Medulla oblongata (tissue), 1 donor: ENCODE data around the gene NR3C2.
A peak's percentile ranks its signal among the peaks of the same experiment; 100 is the strongest.

Experiments
- DNase-seq: peaks from one replicate; pipeline ENCODE4 v3.0.0-alpha.2; 2015; ENCODE audit errors: extremely low spot score

The NR3C2 gene

DNA sequence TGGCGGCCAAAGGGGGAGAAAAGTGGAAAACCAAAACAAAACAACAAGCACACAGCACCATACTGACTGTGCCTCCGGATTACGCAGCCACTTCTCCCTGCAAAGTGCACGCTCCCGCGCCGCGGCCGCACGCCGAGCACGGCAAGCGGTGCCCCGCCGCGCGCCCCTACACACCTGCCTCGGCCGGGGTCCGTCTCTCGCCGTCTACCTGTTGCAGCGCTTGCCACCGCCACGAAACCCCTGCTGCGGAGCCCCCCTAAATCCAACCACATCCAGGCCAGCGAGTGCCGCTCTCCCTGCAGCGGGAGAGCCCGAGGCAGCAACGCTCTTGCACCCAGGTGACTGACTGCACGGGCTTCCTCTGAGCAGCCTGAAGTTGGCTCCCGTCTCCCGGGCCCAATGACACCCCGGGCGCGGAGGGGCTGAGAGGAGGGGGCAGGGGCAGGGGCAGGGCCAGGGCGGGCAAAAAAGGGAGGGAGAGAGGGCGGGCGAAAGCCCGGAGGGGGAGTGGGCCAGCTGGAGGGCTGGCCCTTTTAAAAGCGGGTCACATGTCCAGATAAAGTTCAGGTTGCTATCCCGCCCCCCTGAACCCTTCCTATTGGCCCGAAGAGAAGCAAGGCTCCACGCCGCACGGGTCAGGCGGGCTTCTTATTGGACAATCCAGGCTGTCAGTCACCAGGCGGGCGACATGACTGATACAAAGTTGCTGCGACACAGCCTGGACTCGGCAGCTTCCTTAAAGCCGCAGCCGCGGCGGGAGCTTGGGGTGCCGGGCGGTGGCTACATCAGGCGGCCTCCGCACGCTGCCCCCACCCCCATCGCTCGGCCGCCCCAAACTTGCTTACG lies at the start of gene NR3C2:
Gene NR3C2, minus strand, starts transcription at position 429 of the 846 bp plus-strand sequence.
- peak; percentile 100 for DNase-seq

DNA sequence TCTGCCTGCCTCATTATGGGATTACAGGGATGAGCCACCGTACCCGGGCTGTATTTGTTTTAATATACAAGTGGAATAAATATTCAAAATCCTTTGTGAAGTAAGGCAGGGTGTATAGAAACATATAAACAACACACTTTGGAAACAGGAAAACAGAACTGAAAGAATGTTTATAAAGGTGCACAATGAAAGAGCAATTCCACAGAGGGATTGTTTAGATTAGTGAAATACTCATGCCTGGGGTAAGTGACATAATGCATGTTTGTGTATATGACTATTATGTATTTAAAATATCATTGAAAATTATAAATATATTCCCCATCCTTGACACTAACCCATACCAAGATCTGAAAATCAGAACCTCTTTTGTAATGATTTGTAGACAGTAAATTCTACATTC lies 45.0 kb upstream of the NR3C2 start:
- DNase-seq, result no peak

DNA sequence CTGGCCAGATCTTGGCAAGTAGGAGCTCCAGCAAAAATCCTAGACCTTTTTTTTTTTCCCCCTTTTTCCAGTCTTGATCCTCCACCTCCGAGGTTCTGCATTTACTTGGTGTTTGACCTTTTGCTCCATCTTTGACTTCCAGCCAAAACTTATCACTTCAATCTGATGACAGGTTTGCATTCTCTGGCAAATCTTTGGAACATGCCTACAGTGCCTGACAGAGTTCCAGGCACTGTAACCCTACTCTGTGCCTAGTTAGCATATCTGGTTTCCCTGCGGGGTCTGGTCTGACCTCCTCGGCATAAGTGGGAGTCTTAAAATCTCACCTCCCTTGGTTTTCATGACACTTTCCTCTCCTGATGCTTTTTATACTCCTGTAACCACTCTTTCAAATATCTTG lies 39.4 kb upstream of the NR3C2 start:
- DNase-seq, result no peak

DNA sequence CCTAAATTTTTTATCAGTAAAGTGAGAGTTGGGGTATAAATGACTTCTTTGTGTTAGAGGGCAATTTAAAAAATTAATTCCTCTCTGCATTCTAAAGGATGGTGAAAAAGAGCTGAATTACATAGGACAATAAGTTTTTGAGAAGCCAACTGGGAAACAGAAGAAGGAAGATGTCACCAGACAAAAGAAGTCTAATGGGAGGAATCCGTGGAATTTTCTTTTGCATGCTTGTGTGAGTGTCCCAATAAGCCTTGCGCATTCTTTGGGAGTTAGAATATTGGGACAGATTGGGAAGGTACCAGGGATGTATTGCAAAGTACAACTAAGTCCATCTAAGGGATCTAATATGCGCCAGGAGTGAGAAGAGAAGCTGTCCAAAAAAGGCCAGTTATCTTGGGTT lies 35.1 kb upstream of the NR3C2 start:
- DNase-seq, result no peak

DNA sequence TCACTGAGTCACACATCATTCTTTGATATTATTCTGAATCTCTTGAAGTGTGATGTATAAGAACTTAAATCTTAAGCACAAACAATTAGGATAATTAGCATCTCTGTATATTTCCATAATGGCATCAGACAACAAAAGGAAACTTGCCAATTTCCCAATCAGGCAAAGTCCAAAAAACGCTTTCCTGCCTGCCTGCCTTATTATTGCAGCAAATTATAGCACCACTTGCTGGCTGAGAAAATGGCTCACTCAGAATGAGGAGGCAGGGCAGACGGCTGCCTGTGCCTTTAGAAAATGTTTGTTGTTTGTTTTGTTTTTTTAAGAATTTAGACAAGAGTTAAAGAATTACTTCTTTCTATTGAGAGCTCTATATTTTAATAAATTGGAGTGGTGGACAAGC lies 27.7 kb upstream of the NR3C2 start:
- DNase-seq, result no peak

DNA sequence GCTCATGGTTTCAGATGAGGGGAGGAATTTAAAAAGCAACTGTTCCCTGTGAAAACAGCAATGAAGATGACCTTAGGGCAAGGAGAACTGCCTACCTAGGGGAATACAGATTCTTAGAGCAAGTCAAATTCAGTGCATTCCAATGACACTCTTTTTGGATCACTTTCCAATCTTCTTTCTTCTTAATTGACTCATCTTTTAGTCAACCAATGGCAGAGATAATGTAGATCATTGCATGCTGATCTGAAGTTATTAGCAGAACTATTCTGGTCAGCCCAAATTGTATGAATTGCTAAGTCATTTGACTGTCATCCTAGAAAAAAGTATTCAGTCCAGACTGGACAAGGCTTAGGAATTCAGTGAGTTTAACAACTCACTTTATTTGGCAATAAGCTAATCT lies 12.6 kb upstream of the NR3C2 start:
- DNase-seq, result no peak

DNA sequence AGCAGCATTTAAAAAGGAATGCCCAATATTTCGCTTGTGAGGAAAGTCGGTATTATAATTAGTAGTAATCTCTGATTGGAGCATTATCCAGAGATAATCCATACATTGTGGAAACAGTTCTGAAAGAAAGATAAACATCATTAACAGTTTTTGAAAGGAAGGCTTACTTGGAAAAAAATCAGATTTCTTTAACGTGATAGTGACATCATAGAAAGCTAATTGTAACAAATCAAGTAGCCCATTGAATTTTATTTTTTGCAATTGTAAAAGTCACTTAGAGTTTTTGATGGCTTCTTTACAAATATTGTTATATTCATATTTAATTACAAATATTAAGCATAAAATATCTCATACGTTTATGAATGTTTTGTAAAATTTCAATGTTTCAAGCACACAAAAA lies 11.6 kb upstream of the NR3C2 start:
- no peak for DNase-seq

DNA sequence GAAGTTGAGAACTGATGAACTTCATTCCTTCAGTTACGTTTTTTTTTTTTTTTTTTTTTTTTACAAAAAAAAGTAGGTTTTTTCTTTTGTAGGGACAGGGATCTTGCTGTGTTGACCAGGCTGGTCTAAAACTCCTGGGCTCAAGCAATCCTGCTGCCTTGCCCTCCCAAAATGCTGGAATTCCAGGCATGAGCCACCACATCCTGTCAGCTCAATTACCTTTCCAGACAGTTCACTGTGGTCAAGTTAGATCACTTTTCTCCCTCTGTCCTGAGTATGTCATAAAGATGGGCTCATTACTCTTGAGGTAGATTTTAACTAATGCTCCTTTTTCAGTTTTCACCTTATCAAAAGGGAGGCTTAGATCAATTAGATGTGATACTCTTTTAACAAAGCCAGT lies 10.8 kb upstream of the NR3C2 start:
- no peak for DNase-seq

DNA sequence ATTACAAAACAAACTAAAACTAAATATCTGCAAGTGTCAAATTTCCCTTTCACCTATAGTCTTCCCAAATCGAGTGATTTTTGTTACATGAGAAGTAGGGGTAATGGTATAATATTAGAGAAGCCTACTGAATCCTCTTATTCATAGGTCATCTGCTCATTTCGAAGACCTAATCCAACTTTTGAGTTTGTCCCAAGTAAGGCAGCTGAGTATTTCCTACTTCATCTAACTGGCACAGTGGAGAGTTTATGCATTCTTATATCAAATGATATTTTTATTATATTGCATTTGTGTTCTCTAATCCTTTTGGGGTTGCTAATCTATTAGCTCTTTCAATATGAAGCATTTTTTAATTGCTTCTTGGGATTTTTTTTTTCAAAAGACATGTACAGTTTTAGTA lies 7.7 kb upstream of the NR3C2 start:
- DNase-seq, result no peak

DNA sequence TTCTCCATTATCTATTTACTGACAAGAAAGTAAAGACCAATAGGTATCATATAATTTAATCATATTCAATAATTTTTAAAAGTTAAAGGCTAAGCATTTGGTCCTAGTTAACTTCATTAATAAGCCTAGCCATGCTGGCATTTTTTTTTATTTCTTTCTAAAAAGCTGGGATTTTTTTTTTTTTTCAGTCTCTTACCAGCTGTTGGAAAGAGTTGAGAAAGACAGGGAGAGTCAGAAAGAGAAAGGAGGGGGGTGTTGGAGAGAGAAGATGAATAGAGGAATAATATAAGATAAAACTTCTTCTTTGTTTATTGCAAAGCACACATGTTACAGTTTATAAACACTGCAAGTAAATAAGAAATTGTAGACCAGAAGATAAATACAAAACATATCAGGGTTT lies 5.9 kb upstream of the NR3C2 start:
- no peak for DNase-seq

DNA sequence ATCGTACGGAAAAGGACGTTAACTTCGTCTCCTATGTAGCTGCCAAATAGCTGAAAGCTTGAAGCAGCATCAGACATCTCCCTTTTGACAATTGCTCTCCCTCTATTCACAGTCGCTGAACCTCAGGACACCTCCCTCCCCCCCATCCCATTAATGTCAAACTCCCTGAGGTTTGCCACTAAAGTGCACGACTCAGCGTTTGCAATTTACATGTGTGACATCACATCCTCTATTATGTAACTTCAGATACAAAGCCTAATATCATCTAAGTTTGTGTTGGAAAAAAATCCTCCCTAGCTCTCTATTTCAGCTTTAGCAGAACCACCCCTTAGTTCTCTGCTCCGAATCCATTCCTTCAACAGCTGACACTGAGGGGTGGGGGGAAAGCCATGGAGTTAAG lies 5.5 kb upstream of the NR3C2 start:
- DNase-seq, result peak; percentile 44

DNA sequence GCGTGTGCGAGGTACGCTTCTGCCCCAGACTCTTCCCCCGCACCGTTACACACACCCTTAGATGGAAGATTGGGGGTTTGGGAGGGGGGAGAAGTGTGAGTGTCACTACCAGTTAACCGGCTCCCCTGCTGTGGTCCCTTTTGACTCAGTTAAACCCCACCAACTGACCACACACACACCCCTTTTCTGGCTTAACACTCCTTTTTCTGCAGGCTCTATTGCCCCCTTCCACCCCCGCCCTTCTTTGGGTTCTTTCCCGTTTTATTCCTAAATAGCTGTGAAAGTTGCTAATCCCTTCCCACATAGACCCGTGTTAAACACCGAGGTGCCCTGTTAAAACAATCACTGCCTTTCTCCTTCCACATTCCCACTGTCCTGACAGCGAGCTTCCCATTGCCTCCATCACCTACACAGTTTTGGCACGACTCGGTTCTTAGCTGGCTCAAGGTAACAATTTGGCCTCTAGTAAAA lies 3.7 kb upstream of the NR3C2 start:
- DNase-seq, result peak; percentile 34

DNA sequence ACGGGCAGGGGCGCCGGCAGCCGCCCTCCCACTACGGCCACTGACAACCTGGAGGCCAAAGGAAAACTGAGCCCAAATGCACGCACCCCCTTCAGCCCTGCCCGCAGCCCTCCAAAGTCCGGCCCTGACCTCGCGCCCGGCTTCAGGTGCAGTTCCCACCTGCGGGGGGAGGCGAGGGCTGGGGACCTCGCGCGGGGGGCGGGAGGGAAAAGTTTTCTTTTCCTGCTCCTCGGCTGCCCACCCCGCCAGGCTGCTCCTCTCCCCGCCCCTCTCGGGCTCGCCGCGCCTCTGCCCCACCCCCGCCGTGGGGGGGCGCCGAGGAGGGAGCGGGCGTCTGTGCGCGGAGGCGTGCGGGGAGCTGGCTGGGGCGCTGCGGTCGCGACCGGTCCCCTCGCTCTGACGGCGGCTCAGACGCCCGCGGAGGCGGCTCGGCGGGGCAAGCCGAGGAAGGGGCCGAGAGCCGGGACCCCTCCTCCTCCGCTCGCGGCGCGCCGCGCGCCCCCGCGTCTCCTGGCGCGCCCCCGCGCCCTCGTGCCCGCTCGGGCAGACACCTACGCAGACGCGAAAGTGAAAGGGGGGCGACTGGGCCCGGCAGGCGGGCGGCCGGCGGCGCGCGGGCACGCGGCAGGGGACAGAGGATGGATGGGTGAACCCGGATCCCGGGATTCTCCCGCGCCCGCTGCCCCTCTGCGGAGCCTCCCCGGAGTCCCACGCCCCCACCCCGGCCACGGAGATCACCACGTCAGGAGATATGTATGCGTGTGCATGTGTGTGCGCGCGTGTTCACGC lies 3.1 kb upstream of the NR3C2 start:
- peak; percentile 60 for DNase-seq

DNA sequence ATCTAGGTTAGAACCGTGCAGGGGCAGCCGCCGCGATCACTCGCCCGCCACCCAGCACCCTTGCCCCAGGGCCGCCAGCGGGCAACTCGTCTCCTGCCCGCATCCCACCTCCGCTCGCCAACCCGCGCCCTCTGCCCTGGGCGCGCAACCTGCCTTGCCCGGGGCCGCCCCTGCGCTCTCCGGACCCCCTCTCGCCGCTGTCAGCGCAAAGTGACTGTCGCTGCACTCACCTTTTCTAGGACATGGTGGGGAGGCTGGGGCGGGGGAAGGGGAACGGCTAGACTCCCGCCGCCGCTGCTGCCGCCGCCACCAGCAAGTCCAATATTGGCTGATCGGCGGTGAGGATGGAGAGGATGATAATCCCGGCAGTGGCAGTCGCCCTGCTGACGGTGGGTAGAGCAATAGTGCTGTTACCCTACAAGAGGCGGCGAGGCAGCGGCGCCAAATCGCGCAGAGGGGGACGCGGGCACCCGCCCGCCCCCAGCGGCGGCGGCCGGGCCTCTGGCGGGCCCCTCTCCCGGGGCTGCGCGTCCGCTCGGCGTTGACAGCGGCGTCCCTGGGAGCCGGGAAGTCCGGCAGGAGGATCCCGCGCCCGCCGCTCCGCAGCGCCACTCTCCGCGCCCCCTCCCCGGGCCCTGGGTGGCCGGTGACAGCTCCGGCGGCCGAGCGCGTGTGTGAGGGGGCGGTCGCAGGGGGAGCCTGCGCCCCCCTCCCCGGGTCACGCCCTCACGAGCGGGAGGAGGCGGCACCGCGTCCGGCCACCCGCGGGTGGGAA lies 2.3 kb upstream of the NR3C2 start:
- DNase-seq, result peak; percentile 24

DNA sequence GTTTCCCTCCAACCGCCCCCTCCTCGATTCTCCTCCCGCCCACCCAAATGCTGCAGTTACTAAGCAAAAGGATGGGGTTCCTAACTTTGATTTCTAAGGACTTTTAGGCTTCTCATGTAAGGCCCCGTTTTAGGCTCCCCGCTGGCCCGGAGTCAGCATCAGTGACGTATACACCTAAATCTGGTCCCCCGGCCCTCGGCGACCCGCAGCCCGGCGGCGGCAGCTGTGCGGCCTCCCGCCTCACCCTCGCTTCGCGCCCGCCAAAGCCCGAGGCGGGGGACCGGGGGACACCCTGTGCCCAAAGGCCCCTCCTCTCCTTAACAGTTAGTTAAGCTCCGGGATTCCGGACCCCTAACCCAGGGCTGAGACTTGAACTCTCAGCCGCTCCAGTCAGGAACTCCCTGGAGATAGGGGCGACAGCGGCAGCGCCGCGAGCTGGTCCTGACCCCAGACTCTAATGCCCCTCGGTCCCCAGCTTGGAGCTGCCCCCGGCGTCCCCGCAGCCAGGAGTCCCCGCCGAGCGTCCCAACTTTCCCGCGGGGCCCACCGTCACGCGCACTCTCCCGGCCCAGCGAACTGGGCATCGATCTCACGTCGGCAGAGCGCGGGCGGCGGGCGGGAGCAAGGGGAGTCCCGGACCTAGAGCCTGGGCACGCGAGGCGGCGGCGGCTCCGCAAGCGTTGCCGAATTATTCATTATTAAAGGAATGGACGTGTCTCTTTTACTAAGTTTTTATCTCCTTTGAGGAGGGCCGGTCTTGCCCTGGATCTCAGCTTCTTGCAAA lies 1.5 kb upstream of the NR3C2 start:
- peak; percentile 33 for DNase-seq

DNA sequence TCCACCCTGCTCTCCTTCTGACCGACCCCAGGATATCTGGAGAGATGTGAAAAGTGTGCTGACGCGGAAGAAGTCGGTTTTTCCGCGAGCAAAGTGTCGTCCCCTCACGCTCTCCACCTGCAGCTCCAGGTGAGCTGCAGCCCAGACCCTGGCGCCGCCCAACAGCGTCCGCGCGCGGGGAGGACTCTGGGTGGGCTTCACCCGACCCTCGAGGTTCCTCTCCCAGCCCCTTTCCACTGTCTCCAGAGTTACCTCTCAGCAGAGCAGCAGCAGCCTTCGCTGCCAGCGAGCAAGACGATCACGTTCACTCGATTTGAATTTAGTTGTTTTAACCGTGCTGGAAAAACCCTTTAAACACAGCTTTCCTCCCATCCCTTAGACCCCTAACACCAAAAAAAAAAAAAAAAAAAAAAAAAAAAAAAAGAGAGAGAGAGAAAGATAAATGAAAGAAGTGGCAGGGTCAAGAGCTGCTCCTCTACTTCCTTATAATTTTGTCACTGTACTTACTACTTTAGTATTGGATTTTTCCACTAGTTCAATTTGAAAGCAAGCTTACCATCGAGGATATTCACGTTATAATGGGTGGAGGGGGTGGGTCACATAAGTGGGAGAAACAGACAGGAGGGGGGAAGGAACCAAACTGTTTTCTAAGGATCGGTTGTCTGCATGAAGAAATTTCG lies 758 bp upstream of the NR3C2 start:
- DNase-seq, result peak; percentile 47

DNA sequence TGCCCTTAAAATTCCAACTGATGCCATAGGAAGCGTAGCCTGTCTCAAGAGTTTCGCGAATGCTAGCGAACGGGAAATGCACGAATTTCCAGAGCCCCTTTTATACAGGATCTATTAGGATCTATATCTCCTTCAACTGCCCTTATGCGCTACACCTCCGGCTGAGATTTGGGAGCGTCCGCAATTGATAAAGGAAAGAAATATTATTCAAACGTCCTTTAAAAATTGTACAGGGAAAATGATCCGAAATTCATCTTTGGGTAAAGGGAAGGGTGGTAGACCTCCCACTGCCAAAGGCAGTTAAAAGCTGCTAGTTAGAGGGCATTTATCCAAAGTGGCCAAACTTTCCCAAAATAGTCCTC lies 609 bp downstream of the NR3C2 start:
- DNase-seq, result peak; percentile 52

DNA sequence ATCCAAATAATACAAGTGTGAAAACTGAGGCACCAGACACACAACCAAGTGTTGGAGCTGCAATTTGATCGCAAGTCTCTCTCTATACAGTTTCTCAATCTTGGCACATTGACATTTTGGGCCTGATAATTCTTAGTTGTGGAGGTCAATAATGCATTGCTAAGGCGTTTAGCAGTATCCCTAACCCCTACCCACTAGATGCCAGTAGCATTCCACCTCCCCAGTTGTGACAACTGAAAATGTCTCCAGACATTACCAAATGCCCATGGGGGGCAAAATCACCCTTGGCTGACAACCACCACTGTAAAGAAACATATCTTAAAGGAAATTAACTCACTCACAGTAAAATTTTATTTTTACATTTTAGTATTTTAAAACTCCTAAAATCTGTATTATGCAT lies 4.2 kb downstream of the NR3C2 start:
- no peak for DNase-seq

DNA sequence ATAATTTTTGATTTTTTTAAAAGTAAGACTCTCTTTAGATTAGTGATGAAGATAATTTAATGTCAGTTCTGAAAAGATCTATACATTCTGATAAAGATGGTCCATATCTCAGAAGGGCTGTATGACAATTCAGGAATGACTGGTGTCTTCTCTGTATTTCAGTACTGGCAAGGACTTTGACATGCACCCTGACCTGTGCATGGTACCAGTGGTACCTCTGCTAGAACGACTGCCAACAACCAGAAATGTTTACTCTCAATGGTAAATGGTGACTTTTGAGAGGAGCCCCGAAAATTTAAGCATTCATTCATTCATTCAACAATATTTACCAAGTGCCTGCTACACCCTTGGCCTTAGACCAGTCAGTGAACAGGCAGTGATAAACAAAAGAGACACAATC lies 4.8 kb downstream of the NR3C2 start:
- DNase-seq, result no peak

DNA sequence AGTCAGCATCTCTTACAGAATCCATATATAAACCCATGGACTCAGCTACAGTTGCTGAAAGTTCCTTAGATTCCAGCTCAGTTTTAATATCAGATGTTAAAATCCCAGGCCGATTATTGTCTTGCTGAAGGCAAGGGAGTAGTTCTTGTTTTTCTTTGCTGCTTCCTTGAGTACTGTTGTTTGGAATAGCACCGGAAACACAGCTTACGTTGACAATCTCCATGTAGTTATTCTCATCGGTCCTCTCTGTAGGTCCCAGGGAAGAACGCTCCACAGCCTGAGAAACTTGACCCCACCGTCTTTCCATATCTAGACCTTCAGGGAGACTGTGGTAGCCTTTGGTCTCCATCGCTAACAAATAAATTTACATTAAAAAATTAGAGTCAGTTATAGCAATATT lies 5.7 kb downstream of the NR3C2 start:
- DNase-seq, result no peak
